Activated T-cell treated with anti-CD3 and anti-CD28 coated beads for 4 hours (primary cell): ENCODE results near the gene SUN2.

ENCODE experiments used
- DNase-seq: peaks from one replicate; pipeline ENCODE4 v3.0.0-alpha.2; 2020

Gene SUN2

GRCh38 chr22:38713921-38714320 is 41.9 kb downstream of the SUN2 start:
- DNase-seq = no peak

DNA sequence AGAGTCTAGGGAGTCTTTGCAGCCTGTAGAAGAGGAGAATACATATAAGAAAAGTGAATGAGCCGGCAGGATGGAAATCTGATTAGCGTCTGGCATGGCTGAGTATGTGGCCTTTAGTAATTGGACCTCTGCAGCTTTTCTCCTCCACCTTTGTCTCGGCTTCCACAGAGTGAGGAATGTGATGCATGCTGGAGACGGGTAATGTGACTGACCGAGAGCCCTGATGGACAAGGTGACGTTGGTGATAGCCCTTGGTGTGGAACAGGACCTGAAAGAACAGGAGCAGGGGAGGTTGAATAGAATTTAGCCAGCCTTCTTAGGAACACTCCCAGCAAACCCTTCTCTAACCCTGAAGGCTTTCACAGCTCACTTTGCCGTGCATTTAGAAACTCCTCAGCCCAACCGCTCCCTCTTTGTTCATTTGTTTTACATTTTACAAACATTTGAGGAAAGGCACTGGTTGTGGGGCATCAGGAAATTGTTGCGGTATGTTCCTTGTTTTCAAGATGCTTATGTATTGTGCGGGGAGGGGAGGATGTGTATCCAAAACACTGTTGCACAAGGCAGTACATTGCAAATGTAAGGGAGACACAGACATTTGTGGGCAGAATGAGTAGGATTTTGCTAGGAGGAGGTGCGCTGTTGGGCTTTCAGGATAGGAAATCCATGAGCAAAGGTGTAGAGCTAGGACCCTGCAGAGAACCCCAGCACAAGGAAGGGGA is 43.2 kb downstream of the SUN2 start:
- DNase-seq = no peak

- DNase-seq = no peak
Measured at GRCh38 chr22:38710866-38711265, 44.9 kb downstream of the SUN2 start.

DNA sequence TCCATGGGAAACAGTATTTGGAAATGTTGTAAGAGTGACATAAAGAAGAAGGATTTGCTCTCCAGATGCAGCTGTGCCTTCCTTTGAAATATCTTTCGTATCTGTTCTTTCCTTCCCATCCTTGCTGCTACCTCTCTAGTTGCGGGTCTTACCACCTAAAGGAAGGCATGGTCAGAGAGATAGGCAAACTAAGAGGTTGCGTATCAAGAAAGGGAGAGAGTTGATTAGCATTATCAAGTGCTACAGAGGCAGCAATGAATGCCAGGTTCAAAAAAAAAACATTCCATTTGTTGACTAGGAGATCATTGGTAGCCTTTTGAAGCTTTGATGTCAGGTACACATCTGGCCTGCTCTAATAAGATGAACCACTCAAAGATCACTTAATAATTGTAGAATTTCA is 45.4 kb downstream of the SUN2 start:
- no peak for DNase-seq

DNA sequence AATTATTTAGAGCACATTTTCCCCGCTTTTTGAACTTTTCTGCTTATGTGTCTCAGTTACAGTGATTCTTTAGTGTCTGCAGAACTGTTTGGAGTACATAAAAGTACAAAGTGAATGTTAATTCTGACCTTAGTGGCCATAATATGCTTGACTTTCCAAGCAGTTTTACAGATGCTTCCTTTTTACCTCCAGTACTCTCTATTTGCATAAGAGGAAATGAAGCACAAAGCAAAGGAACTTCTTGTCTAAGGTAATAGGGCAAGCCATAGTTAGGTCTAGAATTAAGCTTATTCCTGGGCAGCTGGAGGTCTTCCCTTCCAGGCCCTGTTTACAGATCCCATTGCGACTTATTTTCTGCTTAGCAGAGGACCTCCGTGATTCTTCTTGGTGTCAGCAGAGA is 46.5 kb downstream of the SUN2 start:
- no peak for DNase-seq

GRCh38 chr22:38707984-38708383 is 47.8 kb downstream of the SUN2 start:
- no peak for DNase-seq

GRCh38 chr22:38707346-38707745 is 48.5 kb downstream of the SUN2 start:
- DNase-seq = no peak

- DNase-seq = no peak
Measured at GRCh38 chr22:38706901-38707195, 49.0 kb downstream of the SUN2 start.

DNA sequence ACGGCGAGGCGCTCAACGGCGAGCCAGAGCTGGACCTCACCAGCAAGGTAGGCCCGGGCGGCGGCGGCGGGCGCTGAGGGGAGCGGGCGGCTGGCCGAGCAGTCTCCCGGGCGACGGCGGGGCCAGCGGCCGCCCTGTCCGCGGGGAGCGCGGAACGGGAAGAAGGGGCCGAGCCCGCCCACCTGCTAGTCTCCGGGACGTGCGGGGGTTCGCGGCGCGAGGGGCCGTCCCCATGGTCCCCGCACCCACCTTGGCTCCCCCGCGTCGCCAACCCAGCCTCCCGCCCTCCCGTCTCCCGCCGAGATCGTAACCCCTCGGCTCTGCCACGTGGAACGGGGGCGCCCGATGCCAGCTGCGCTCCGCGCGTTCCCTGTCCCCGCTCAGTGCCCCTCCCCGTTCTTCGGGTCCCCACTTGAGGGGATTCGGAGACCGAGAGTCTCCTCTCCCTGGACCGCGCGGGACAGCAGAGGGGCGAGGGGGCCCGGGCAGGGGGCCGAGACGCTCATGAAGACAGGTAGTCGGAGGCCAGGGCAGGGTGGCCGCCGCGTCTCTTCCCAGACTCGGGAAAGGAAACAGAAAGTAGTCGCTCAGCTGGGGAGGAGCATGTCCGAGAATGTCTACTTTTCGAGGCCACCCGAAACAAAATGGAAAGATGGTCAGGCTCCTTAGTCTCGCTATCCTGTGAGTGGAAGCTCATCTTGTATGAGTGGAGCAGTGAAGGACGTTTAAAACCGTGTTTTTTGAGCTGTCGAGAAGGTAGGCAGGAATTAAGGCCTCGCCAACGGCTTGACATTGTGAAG is 49.5 kb downstream of the SUN2 start:
- peak; percentile 30 for DNase-seq

- DNase-seq = peak; percentile 93
Measured at GRCh38 chr22:38705235-38706100, 50.3 kb downstream of the SUN2 start, which contains the start of gene GTPBP1. TSS of gene GTPBP1 (plus strand) at chr22:38705944. CDS start at chr22:38705956, 12 bp downstream.

- no peak for DNase-seq
Measured at GRCh38 chr22:38704654-38705234, 51.1 kb downstream of the SUN2 start.

DNA sequence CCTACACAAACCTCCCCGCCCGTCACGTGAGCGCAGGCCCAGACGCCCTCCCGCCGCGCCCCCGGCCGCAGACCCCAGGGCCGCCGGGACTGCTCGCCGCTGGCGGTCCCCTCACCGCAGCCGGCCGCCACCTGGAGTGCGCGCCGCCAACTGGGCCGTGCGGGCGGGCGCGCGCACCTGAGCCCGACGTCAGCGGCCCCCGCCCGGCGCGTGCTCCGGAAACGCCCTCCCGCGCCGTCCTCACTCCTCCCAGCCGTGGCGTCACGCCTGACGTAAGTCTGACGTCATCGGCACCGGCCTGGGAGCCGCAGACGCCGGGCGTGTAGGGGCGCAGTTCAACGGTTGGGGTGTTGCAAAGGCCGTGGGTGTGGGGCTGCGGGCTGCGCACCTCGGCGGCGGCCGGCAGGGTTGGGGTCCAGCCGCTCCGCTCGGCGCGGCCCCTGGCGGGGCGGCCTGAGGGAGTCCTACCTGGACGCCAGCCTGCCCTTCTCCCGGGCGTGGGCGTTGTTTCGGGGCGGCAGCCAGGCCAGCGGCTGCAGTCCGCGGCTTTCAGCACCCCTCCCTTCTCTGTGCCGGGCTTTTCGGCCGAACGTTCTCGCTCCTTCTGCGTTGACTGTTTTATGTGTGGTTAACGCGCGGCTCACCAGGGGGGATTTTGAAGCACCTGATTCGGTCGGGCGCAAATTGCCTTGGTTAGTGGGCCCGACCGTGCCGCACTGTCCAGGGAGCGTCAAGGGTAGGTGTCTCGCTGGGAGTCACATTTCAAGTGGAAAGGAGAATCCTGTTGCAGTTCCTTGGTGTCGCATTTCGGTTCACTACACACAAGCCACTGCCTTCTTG is 54.8 kb downstream of the SUN2 start, which contains the start of gene JOSD1:
JOSD1 (minus strand) TSS at position 155 of the 840 bp plus-strand sequence. CDS start 956 bp downstream, outside the sequence.
- peak; percentile 98 for DNase-seq

GRCh38 chr22:38700270-38700788 is 55.5 kb downstream of the SUN2 start:
- no peak for DNase-seq

DNA sequence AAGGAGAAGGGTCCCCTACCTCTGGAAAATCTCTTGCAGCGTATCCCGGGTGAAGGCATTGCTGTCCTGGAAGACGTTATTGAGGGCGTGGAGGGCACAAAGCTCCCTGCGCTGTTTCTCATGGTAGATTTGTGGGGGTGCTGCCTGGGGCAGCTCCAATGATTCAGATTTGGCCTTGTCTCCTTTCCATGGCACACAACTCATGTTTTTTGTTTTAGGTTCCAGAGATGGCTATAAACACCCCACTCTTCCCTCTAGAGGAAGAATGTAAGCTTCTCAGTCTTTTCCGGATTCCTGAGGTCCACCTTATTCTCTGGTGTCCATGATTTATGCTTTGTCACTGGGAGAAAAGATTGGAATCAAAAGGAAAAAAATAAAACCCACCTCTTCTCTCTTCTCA is 56.0 kb downstream of the SUN2 start:
- DNase-seq = no peak

- DNase-seq = no peak
Measured at GRCh38 chr22:38699143-38699542, 56.7 kb downstream of the SUN2 start.

- no peak for DNase-seq
Measured at GRCh38 chr22:38698407-38699094, 57.2 kb downstream of the SUN2 start.

GRCh38 chr22:38697425-38698089 is 58.2 kb downstream of the SUN2 start:
- no peak for DNase-seq

GRCh38 chr22:38696606-38697424 is 59.0 kb downstream of the SUN2 start:
- DNase-seq = no peak

GRCh38 chr22:38694940-38695339 is 60.9 kb downstream of the SUN2 start:
- no peak for DNase-seq

DNA sequence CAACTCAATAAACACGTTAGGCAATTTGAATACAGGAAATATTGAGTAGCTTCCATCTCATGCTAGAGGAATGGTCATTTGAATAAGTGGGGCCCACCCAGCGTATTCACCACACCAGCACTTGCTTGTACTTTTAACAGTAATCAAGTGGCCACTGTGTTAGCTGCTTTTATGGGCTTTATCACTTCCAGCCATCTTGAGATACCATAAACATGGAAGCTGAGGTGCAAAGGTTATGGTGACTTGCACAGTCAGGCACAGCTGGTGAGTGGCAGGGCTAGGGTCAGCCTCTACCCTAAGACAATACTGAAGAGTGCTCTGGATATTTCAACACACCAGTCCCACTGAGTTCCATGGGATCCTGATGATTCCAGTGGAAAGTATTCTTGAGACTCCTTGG is 61.7 kb downstream of the SUN2 start:
- DNase-seq = no peak
